Measurements from ENCODE around the gene MMP14. TPM values are rescaled to one million over a fixed set of nuclear protein-coding genes. Genes with fewer than 3 reads are reported as not detected.

The MMP14 gene
- total and polyA plus RNA-seq, 7 experiments from 2014 or later = 1.8 to 6.6 (median 2.0) TPM; not detected in 2

GRCh38 chr14:22871224-22872032, 35.0 kb downstream of the MMP14 start, which contains the start of gene LRP10:
LRP10 (plus strand) TSS chr14:22871740; CDS start chr14:22872304, 564 bp downstream.
- no peaks in the 10 kb centered on the region for H3K27me3 ChIP-seq (ENCODE audit: control insufficient read depth in 2 of 2, insufficient read depth in 2 of 2, low read length in 2 of 2)
- POLR2A ChIA-PET = interaction anchor here (0.7 to 8.6 kb wide), 22 partner anchors 9 to 315 kb away, joined by 3 to 145 read pairs (median 4); partner anchors contain the start of genes ACIN1, C14orf119, DAD1 and MRPL52

GRCh38 chr14:22872033-22872832, 35.8 kb downstream of the MMP14 start:
- peak; percentile 57 for ATAC-seq
- POLR2A ChIA-PET = interaction anchor here (1.2 to 8.6 kb wide), 12 partner anchors 10 to 316 kb away, joined by 3 to 145 read pairs (median 8); partner anchors contain the start of genes OXA1L, PRMT5, RBM23 and REM2

More at GRCh38 chr14:22871224-22872032, 35.0 kb downstream of the MMP14 start, which contains the start of gene LRP10:
- Mint-ChIP-seq H3K4me1 (peaks cover 30 to 52% (median 37%) of the 10 kb centered on the region in 7 donors), H3K27me3 (no peaks in the 10 kb centered on the region), H3K27ac (peak within 1 kb of the TSS; percentile 97 to 99 (median 98)), H3K9me3 (no peaks in the 10 kb centered on the region), H3K36me3 (peaks cover 4 to 22% (median 12%) of the 10 kb centered on the region in 5 donors), H3K4me3 (peak within 1 kb of the TSS; percentile 87 to 98 (median 95))
- Histone ChIP-seq H3K4me1 (ENCODE audit: control insufficient read depth in 2 of 2, insufficient read depth in 2 of 2, low read length in 2 of 2) (peaks cover 20 to 33% of the 10 kb centered on the region in 2 donors), H3K27ac (ENCODE audit: low read depth, low read length) (peak within 1 kb of the TSS; percentile 86), H3K4me3 (ENCODE audit: low read length) (peak within 1 kb of the TSS; percentile 72), H3K36me3 (ENCODE audit: control insufficient read depth in 2 of 3, insufficient read depth in 3 of 3, low read length in 3 of 3) (peaks cover 15 to 44% (median 24%) of the 10 kb centered on the region in 3 experiments), H3K9me3 (ENCODE audit: control insufficient read depth in 2 of 3, low read length in 3 of 3) (no peaks in the 10 kb centered on the region)
- ATAC-seq (peak; percentile 86), DNase-seq (peak; percentile 59 to 82 (median 73))
- CTCF ChIA-PET = interaction anchor here (0.7 to 5.2 kb wide), 14 partner anchors 11 to 315 kb away, joined by 3 to 75 read pairs (median 4); partner anchors contain the start of gene REM2
- intact Hi-C loops (cut with micrococcal nuclease) = loop anchor here (1.0 to 5.0 kb wide), 19 partner anchors 13 to 450 kb away; partner anchors contain the start of genes DAD1 (in 2 of the 2), MRPL52 (in 2 of the 2), OXA1L (in 2 of the 2) and PRMT5 (in 2 of the 2)

GRCh38 chr14:22872833-22873520, 36.6 kb downstream of the MMP14 start:
- peak overlapping the region; percentile 72 for H3K4me3 ChIP-seq (ENCODE audit: low read length)
- POLR2A ChIA-PET = interaction anchor here (0.7 to 8.6 kb wide), 11 partner anchors 10 to 316 kb away, joined by 3 to 145 read pairs (median 8); partner anchors contain the start of genes OXA1L, RBM23 and REM2
- Mint-ChIP-seq H3K4me3 (peak overlapping the region; percentile 86 to 98 (median 92)), H3K36me3 (peaks cover 7 to 27% (median 14%) of the 10 kb centered on the region in 5 donors), H3K4me1 (peaks cover 26 to 49% (median 29%) of the 10 kb centered on the region in 7 donors), H3K9me3 (no peaks in the 10 kb centered on the region), H3K27me3 (no peaks in the 10 kb centered on the region), H3K27ac (peak overlapping the region; percentile 83 to 97 (median 90))
- ATAC-seq (no peak), DNase-seq (no peak)
- CTCF ChIA-PET = interaction anchor here (0.6 to 5.2 kb wide), 14 partner anchors 12 to 308 kb away, joined by 3 to 75 read pairs (median 5); partner anchors contain the start of gene REM2
- intact Hi-C loops (cut with micrococcal nuclease) = loop anchor here (1.0 to 5.0 kb wide), 9 partner anchors 13 to 303 kb away; partner anchors contain the start of genes ACIN1 (in 1 of the 2), C14orf119 (in 1 of the 2), DAD1 (in 1 of the 2) and OXA1L (in 1 of the 2)
- H3K4me1 ChIP-seq (ENCODE audit: control insufficient read depth in 2 of 2, insufficient read depth in 2 of 2, low read length in 2 of 2) = peaks cover 20 to 33% of the 10 kb centered on the region in 2 donors
- H3K27me3 ChIP-seq (ENCODE audit: control insufficient read depth in 2 of 2, insufficient read depth in 2 of 2, low read length in 2 of 2) = no peaks in the 10 kb centered on the region
- H3K27ac ChIP-seq (ENCODE audit: low read depth, low read length) = peak overlapping the region; percentile 86
- no peaks in the 10 kb centered on the region for H3K9me3 ChIP-seq (ENCODE audit: control insufficient read depth in 2 of 3, low read length in 3 of 3)
- peaks cover 23 to 60% (median 32%) of the 10 kb centered on the region in 3 experiments for H3K36me3 ChIP-seq (ENCODE audit: control insufficient read depth in 2 of 3, insufficient read depth in 3 of 3, low read length in 3 of 3)

More at GRCh38 chr14:22872033-22872832, 35.8 kb downstream of the MMP14 start:
- Mint-ChIP-seq H3K27ac (peak overlapping the region; percentile 83 to 98 (median 94)), H3K4me1 (peaks cover 26 to 49% (median 29%) of the 10 kb centered on the region in 7 donors), H3K9me3 (no peaks in the 10 kb centered on the region), H3K4me3 (peak overlapping the region; percentile 87 to 98 (median 95)), H3K36me3 (peaks cover 4 to 21% (median 12%) of the 10 kb centered on the region in 5 donors), H3K27me3 (no peaks in the 10 kb centered on the region)
- Histone ChIP-seq H3K4me3 (ENCODE audit: low read length) (peak overlapping the region; percentile 72), H3K27ac (ENCODE audit: low read depth, low read length) (peak overlapping the region; percentile 86), H3K4me1 (ENCODE audit: control insufficient read depth in 2 of 2, insufficient read depth in 2 of 2, low read length in 2 of 2) (peaks cover 20 to 33% of the 10 kb centered on the region in 2 donors), H3K36me3 (ENCODE audit: control insufficient read depth in 2 of 3, insufficient read depth in 3 of 3, low read length in 3 of 3) (peaks cover 15 to 52% (median 27%) of the 10 kb centered on the region in 3 experiments), H3K9me3 (ENCODE audit: control insufficient read depth in 2 of 3, low read length in 3 of 3) (no peaks in the 10 kb centered on the region), H3K27me3 (ENCODE audit: control insufficient read depth in 2 of 2, insufficient read depth in 2 of 2, low read length in 2 of 2) (no peaks in the 10 kb centered on the region)
- CTCF ChIA-PET = interaction anchor here (0.6 to 5.2 kb wide), 16 partner anchors 12 to 306 kb away, joined by 3 to 75 read pairs (median 5); partner anchors contain the start of gene REM2
- intact Hi-C loops (cut with micrococcal nuclease) = loop anchor here (1.0 to 5.0 kb wide), 9 partner anchors 14 to 302 kb away; partner anchors contain the start of genes ACIN1 (in 1 of the 2), C14orf119 (in 1 of the 2), DAD1 (in 1 of the 2) and OXA1L (in 1 of the 2)
- DNase-seq = peak; percentile 55 to 76 (median 69)

GRCh38 chr14:22875003-22875747, 38.8 kb downstream of the MMP14 start:
- no peaks in the 10 kb centered on the region for H3K27me3 Mint-ChIP-seq
- CTCF ChIA-PET = interaction anchor here (0.7 to 5.2 kb wide), 4 partner anchors 10 to 25 kb away, joined by 3 to 75 read pairs (median 14); partner anchors contain the start of gene REM2
- no peak overlapping the region for H3K4me3 ChIP-seq (ENCODE audit: low read length)
- H3K27ac Mint-ChIP-seq = peak overlapping the region in 2 of 9 donors; percentile 51 to 83
- DNase-seq (no peak), ATAC-seq (no peak)
- H3K4me1 ChIP-seq (ENCODE audit: control insufficient read depth in 2 of 2, insufficient read depth in 2 of 2, low read length in 2 of 2) = peaks cover 14 to 25% of the 10 kb centered on the region in 2 donors
- no peak overlapping the region for H3K4me3 Mint-ChIP-seq
- no peak overlapping the region for H3K27ac ChIP-seq (ENCODE audit: low read depth, low read length)
- no peaks in the 10 kb centered on the region for H3K27me3 ChIP-seq (ENCODE audit: control insufficient read depth in 2 of 2, insufficient read depth in 2 of 2, low read length in 2 of 2)
- peaks cover 24 to 78% (median 32%) of the 10 kb centered on the region in 3 experiments for H3K36me3 ChIP-seq (ENCODE audit: control insufficient read depth in 2 of 3, insufficient read depth in 3 of 3, low read length in 3 of 3)
- H3K36me3 Mint-ChIP-seq = peaks cover 9 to 40% (median 21%) of the 10 kb centered on the region in 5 donors
- H3K9me3 Mint-ChIP-seq = no peaks in the 10 kb centered on the region
- H3K9me3 ChIP-seq (ENCODE audit: control insufficient read depth in 2 of 3, low read length in 3 of 3) = no peaks in the 10 kb centered on the region
- intact Hi-C loops (cut with micrococcal nuclease) = no loop called here
- peaks cover 29 to 46% (median 32%) of the 10 kb centered on the region in 7 donors for H3K4me1 Mint-ChIP-seq
- POLR2A ChIA-PET = interaction anchor here (1.5 to 8.6 kb wide), 2 partner anchors 11 to 20 kb away, joined by 4 to 145 read pairs; partner anchors contain the start of gene REM2
